HCT116 (cell line): ENCODE measurements around the gene TRAF3IP1. TPM values are rescaled to one million over a fixed set of nuclear protein-coding genes. Genes with fewer than 3 reads are reported as not detected.

Source experiments
- ATAC-seq: fragments of 200-7000 bp; cut with Tn5 transposase; 2 replicates; pipeline ENCODE4 v1.9.1; 2020; ENCODE audit warnings: mild to moderate bottlenecking, moderate library complexity
- BruUV-seq: library from RNA; stranded (reverse); fragments of 400-500 nt; replicated peaks from 2 replicates; lab custom pipeline; 2021; lab: Mats Ljungman, UMichigan
- CTCF ChIA-PET: fragments of 300-600 bp; sonication (Branson Sonifier 250); formaldehyde crosslinking; loops from one replicate; lab custom pipeline; 2021; ENCODE audit warnings: antibody characterized with exemption; lab: Charles Lee
- POLR2A ChIA-PET: fragments of 300-600, 350-600 bp; sonication (Branson Sonifier 250); formaldehyde crosslinking; loops from one replicate; lab custom pipeline; 2021; ENCODE audit warnings: antibody characterized with exemption; lab: Charles Lee
- RAD21 ChIA-PET, 2 experiments: fragments of 300-600 bp; sonication (Branson Sonifier 250); formaldehyde crosslinking; loops; one replicate each; lab custom pipeline; 2023; ENCODE audit warnings: low total read pairs in 2 of 2; ENCODE audit not compliant: uncharacterized antibody in 2 of 2, unreplicated experiment in 2 of 2, low non-redundant PET in 1 of 2; lab: Charles Lee
- DNase-seq: peaks from one replicate; pipeline ENCODE4 v3.0.0-alpha.2; 2010; ENCODE audit warnings: low read depth, low spot score
- H2AFZ ChIP-seq: fragments of 200-600 bp; shearing (Covaris generic), sonication (generic); 2 replicates; pipeline ENCODE4 v1.6.1; 2017; ENCODE audit warnings: low read depth, mixed run types, mixed read lengths, antibody characterized with exemption, low read length; ENCODE audit not compliant: poor library complexity, severe bottlenecking
- H3K27ac ChIP-seq: 2 replicates; pipeline ENCODE4 v1.5.1; 2012; ENCODE audit warnings: low read depth, low read length
- H3K27me3 ChIP-seq: fragments of 200-600 bp; sonication (generic); 2 replicates; pipeline ENCODE4 v1.6.1; 2016; ENCODE audit warnings: mixed run types, low read length, mixed read lengths; ENCODE audit not compliant: insufficient read depth
- H3K36me3 ChIP-seq, 2 experiments: fragments of 200-500 bp in 1 of 2; fragments of 200-600 bp in 1 of 2; sonication (Bioruptor generic) in 1 of 2; sonication (generic) in 1 of 2; 2 replicates each; pipeline versions ENCODE4 v1.5.1 to v1.6.1; 2014 to 2016; ENCODE audit warnings: low read length in 2 of 2, inconsistent platforms in 1 of 2, mixed read lengths in 1 of 2, mixed run types in 1 of 2; ENCODE audit not compliant: insufficient read depth in 2 of 2, control insufficient read depth in 1 of 2
- H3K4me1 ChIP-seq, 2 experiments: fragments of 200-600 bp in 1 of 2; sonication (generic) in 1 of 2; 2 replicates each; pipeline versions ENCODE4 v1.5.1 to v1.6.1; 2012 to 2017; ENCODE audit warnings: low read length in 2 of 2, inconsistent platforms in 1 of 2, mild to moderate bottlenecking in 1 of 2, mixed read lengths in 1 of 2, mixed run types in 1 of 2, moderate library complexity in 1 of 2; ENCODE audit not compliant: insufficient read depth in 2 of 2, control insufficient read depth in 1 of 2
- H3K4me2 ChIP-seq: fragments of 200-600 bp; sonication (generic); 2 replicates; pipeline ENCODE4 v1.6.1; 2017; ENCODE audit warnings: mixed run types, low read length, mixed read lengths
- H3K4me3 ChIP-seq, 2 experiments: fragments of 200-600 bp in 1 of 2; sonication (generic) in 1 of 2; replicated peaks in 1 of 2; 2 replicates each; pipeline ENCODE4 v1.5.1; 2011 to 2016; ENCODE audit warnings: low read length in 2 of 2, control low read depth in 1 of 2, low read depth in 1 of 2, mild to moderate bottlenecking in 1 of 2, mixed read lengths in 1 of 2, mixed run types in 1 of 2
- H3K79me2 ChIP-seq: fragments of 200-600 bp; sonication (generic); 2 replicates; pipeline ENCODE4 v1.6.1; 2017; ENCODE audit warnings: mild to moderate bottlenecking, mixed run types, low read length, moderate library complexity, mixed read lengths; ENCODE audit not compliant: insufficient read depth
- H3K9ac ChIP-seq: fragments of 200-600 bp; sonication (generic); 2 replicates; pipeline ENCODE4 v1.6.1; 2016; ENCODE audit warnings: low read length, mixed read lengths
- H3K9me2 ChIP-seq: fragments of 200-600 bp; sonication (generic), shearing (Covaris generic); 2 replicates; pipeline ENCODE4 v1.6.1; 2017; ENCODE audit warnings: mixed run types, mild to moderate bottlenecking, moderate library complexity; ENCODE audit not compliant: insufficient read depth
- H3K9me3 ChIP-seq, 2 experiments: fragments of 200-500 bp in 1 of 2; fragments of 200-600 bp in 1 of 2; sonication (Bioruptor generic) in 1 of 2; sonication (generic) in 1 of 2; 2 replicates each; pipeline ENCODE4 v1.6.1; 2014 to 2017; ENCODE audit warnings: low read length in 2 of 2, mixed read lengths in 2 of 2, inconsistent platforms in 1 of 2, low read depth in 1 of 2, mild to moderate bottlenecking in 1 of 2, mixed run types in 1 of 2, moderate library complexity in 1 of 2; ENCODE audit not compliant: control insufficient read depth in 1 of 2, insufficient read depth in 1 of 2
- H4K20me1 ChIP-seq: fragments of 200-600 bp; sonication (generic), shearing (Covaris generic); 2 replicates; pipeline ENCODE4 v1.6.1; 2017; ENCODE audit warnings: mixed run types, mild to moderate bottlenecking, moderate library complexity; ENCODE audit not compliant: insufficient read depth
- CBX3 ChIP-seq: IDR thresholded peaks from 2 replicates; pipeline ENCODE4 v1.6.1; 2012; ENCODE audit warnings: low read depth
- CEBPB ChIP-seq: IDR thresholded peaks from 2 replicates; pipeline ENCODE4 v1.6.1; 2012; ENCODE audit warnings: low read depth
- EZH2 ChIP-seq: fragments of 200-600 bp; sonication (generic); IDR thresholded peaks from 2 replicates; pipeline ENCODE4 v1.6.1; 2017; ENCODE audit warnings: antibody characterized with exemption, mixed run types
- EZH2phosphoT487 ChIP-seq: fragments of 200-600 bp; IDR thresholded peaks from 2 replicates; pipeline ENCODE4 v1.6.1; 2018; ENCODE audit warnings: antibody characterized with exemption, borderline replicate concordance
- FOSL1 ChIP-seq: IDR thresholded peaks from 2 replicates; pipeline ENCODE4 v1.6.1; 2012; ENCODE audit warnings: low read depth
- JUND ChIP-seq: IDR thresholded peaks from 2 replicates; pipeline ENCODE4 v1.6.1; 2012
- POLR2A ChIP-seq: IDR thresholded peaks from 2 replicates; pipeline ENCODE4 v1.7.0; 2011; ENCODE audit warnings: borderline replicate concordance; ENCODE audit not compliant: insufficient read depth, insufficient read length; ENCODE audit errors: extremely low read depth
- POLR2AphosphoS5 ChIP-seq: IDR thresholded peaks from 2 replicates; pipeline ENCODE4 v1.6.1; 2011; ENCODE audit warnings: mild to moderate bottlenecking, low read depth, low read length, moderate library complexity
- RAD21 ChIP-seq: IDR thresholded peaks from 2 replicates; pipeline ENCODE4 v1.6.1; 2012; ENCODE audit warnings: low read depth, mild to moderate bottlenecking
- SIN3A ChIP-seq: IDR thresholded peaks from 2 replicates; pipeline ENCODE4 v1.6.1; 2012; ENCODE audit warnings: low read depth
- SRF ChIP-seq: IDR thresholded peaks from 2 replicates; pipeline ENCODE4 v1.6.1; 2012; ENCODE audit warnings: low read depth
- TCF7L2 ChIP-seq: IDR thresholded peaks from 2 replicates; pipeline ENCODE4 v1.7.0; 2011; ENCODE audit warnings: borderline replicate concordance, inconsistent platforms; ENCODE audit not compliant: insufficient read depth, insufficient read length; ENCODE audit errors: extremely low read depth
- YY1 ChIP-seq: IDR thresholded peaks from 2 replicates; pipeline ENCODE4 v1.6.1; 2011; ENCODE audit warnings: low read length, low read depth, moderate library complexity, mild to moderate bottlenecking; ENCODE audit not compliant: insufficient replicate concordance; ENCODE audit errors: extremely low read depth
- ZNF274 ChIP-seq: fragments of 200-500 bp; sonication (Bioruptor generic); IDR thresholded peaks from 2 replicates; pipeline ENCODE4 v1.6.1; 2014; ENCODE audit warnings: mild to moderate bottlenecking, low read depth, low read length, inconsistent platforms
- intact Hi-C: fragments of 100-400 bp; cut with micrococcal nuclease; formaldehyde crosslinking; loops from 2 replicates; pipeline ENCODE4 v1.10.0; 2022
- total RNA-seq: library from RNA; stranded (reverse); gene quantifications from one replicate; pipeline ENCODE4 v1.2.1, GENCODE V29; 2021; ENCODE audit not compliant: unreplicated experiment
- TF ChIP-seq, protein P1 (sequence below), 3 experiments: fragments of 200-600 bp in 1 of 3; sonication (generic) in 1 of 3; IDR thresholded peaks in 2 of 3; conservative IDR thresholded peaks in 1 of 3; 2 replicates each; pipeline ENCODE4 v1.5.1; 2012 to 2017; ENCODE audit warnings: low read depth in 2 of 3, low read length in 2 of 3, antibody characterized with exemption in 1 of 3, borderline replicate concordance in 1 of 3, control low read depth in 1 of 3, mild to moderate bottlenecking in 1 of 3, mixed read lengths in 1 of 3, mixed run types in 1 of 3, moderate library complexity in 1 of 3; ENCODE audit not compliant: insufficient read depth in 1 of 3
- TF ChIP-seq, protein P2 (sequence below): IDR thresholded peaks from 2 replicates; pipeline ENCODE4 v1.6.1; 2012; ENCODE audit warnings: low read depth

TRAF3IP1 gene
- total RNA-seq, 1 experiment from 2014 or later = 19.4 TPM

DNA sequence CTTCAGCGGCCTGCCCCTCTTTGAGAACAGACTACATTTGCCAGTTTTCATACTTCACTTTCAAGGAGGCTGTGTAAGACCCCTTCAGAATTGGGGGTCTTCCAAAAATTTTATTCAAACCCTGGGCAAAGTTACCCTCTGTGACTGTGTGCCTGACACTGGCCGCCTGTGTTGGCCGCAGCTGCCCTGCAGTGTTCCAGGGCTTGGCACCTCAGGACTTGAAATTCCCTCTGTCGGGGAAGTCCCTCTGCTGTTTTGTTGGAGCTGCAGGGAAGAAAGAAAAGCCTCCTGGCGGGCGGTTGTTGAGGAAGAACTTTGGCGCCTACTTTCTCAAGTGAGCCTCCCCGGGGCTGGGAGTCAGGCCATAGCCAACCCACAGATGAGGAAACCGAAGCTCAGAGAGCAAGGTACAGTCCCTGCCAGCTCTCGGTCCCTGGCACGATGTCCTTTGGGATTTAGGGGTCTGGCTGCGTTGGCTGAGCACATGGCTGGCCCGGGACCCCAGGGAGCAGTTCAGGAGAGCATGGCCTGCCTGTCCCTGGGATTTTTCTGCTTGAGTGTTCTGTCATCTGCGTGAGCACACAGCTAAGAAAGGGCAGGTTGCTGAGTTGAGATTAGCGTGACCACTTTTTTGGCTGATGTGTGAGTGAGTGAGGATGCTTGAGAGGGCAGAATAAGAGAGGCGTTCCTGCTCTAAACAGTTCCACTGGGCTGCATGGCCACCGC is 88.5 kb downstream of the TRAF3IP1 start:
- POLR2A ChIA-PET = no interaction called here
- DNase-seq = no peak
- Histone ChIP-seq H3K9ac (no peak overlapping the region), H3K9me3 (no peaks in the 10 kb centered on the region), H4K20me1 (no peaks in the 10 kb centered on the region), H3K27ac (no peak overlapping the region), H3K36me3 (no peaks in the 10 kb centered on the region), H3K4me1 (no peaks in the 10 kb centered on the region), H3K9me2 (no peaks in the 10 kb centered on the region), H3K79me2 (no peaks in the 10 kb centered on the region), H3K4me3 (no peak overlapping the region), H3K4me2 (no peak overlapping the region), H3K27me3 (no peaks in the 10 kb centered on the region), H2AFZ (no peak overlapping the region)
- BruUV-seq = no TSS peak
- RAD21 ChIA-PET = no interaction called here
- no peak for ATAC-seq
- CTCF ChIA-PET = no interaction called here
- intact Hi-C loops = no loop called here
- no peak for TF ChIP-seq SRF
- TF ChIP-seq FOSL1 = no peak
- no peak for TF ChIP-seq POLR2AphosphoS5
- TF ChIP-seq, protein P1, sequence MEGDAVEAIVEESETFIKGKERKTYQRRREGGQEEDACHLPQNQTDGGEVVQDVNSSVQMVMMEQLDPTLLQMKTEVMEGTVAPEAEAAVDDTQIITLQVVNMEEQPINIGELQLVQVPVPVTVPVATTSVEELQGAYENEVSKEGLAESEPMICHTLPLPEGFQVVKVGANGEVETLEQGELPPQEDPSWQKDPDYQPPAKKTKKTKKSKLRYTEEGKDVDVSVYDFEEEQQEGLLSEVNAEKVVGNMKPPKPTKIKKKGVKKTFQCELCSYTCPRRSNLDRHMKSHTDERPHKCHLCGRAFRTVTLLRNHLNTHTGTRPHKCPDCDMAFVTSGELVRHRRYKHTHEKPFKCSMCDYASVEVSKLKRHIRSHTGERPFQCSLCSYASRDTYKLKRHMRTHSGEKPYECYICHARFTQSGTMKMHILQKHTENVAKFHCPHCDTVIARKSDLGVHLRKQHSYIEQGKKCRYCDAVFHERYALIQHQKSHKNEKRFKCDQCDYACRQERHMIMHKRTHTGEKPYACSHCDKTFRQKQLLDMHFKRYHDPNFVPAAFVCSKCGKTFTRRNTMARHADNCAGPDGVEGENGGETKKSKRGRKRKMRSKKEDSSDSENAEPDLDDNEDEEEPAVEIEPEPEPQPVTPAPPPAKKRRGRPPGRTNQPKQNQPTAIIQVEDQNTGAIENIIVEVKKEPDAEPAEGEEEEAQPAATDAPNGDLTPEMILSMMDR (IDR thresholded peaks at IDR 0.05 in 2 of 3, conservative IDR thresholded peaks at IDR 0.05 in 1 of 3; ENCODE audit: borderline replicate concordance in 1 of 3, insufficient read depth in 1 of 3, low read depth in 2 of 3, low read length in 2 of 3) = no peak
- TF ChIP-seq, protein P2, sequence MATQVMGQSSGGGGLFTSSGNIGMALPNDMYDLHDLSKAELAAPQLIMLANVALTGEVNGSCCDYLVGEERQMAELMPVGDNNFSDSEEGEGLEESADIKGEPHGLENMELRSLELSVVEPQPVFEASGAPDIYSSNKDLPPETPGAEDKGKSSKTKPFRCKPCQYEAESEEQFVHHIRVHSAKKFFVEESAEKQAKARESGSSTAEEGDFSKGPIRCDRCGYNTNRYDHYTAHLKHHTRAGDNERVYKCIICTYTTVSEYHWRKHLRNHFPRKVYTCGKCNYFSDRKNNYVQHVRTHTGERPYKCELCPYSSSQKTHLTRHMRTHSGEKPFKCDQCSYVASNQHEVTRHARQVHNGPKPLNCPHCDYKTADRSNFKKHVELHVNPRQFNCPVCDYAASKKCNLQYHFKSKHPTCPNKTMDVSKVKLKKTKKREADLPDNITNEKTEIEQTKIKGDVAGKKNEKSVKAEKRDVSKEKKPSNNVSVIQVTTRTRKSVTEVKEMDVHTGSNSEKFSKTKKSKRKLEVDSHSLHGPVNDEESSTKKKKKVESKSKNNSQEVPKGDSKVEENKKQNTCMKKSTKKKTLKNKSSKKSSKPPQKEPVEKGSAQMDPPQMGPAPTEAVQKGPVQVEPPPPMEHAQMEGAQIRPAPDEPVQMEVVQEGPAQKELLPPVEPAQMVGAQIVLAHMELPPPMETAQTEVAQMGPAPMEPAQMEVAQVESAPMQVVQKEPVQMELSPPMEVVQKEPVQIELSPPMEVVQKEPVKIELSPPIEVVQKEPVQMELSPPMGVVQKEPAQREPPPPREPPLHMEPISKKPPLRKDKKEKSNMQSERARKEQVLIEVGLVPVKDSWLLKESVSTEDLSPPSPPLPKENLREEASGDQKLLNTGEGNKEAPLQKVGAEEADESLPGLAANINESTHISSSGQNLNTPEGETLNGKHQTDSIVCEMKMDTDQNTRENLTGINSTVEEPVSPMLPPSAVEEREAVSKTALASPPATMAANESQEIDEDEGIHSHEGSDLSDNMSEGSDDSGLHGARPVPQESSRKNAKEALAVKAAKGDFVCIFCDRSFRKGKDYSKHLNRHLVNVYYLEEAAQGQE = no peak
- TF ChIP-seq JUND = no peak
- TF ChIP-seq RAD21 = no peak
- TF ChIP-seq CBX3 = no peak
- TF ChIP-seq EZH2 = no peak
- no peak for TF ChIP-seq SIN3A
- TF ChIP-seq YY1 = no peak
- no peak for TF ChIP-seq CEBPB
- TF ChIP-seq TCF7L2 = no peak
- no peak for TF ChIP-seq POLR2A
- no peak for TF ChIP-seq EZH2phosphoT487
- TF ChIP-seq ZNF274 = no peak
